Thyroid gland (tissue), 4 donors: ENCODE results near the gene GLRA1. TPM values are rescaled to one million over a fixed set of nuclear protein-coding genes. Genes with fewer than 3 reads are reported as not detected.

Source experiments
- DNase-seq, 2 donors: peaks; one replicate each; pipeline ENCODE4 v3.0.0-alpha.2; 2019
- H3K27ac ChIP-seq, 3 donors: fragments of 200-600 bp; sonication (generic); 1 replicate in 2 of 3; 2 replicates in 1 of 3; pipeline ENCODE4 v1.5.1; 2016 to 2019; ENCODE audit warnings: mild to moderate bottlenecking in 1 of 3, moderate library complexity in 1 of 3
- H3K27me3 ChIP-seq: fragments of 200-600 bp; sonication (generic); one replicate; pipeline ENCODE4 v1.5.1; 2019
- H3K36me3 ChIP-seq, 2 donors: fragments of 200-600 bp; sonication (generic); one replicate each; pipeline ENCODE4 v1.5.1; 2016 to 2019
- H3K4me1 ChIP-seq, 2 donors: fragments of 200-600 bp; sonication (generic); one replicate each; pipeline ENCODE4 v1.5.1; 2017 to 2019
- H3K4me3 ChIP-seq, 3 donors: fragments of 200-600 bp; sonication (generic); replicated peaks in 1 of 3; 1 replicate in 2 of 3; 2 replicates in 1 of 3; pipeline ENCODE4 v1.5.1; 2016; ENCODE audit warnings: mild to moderate bottlenecking in 1 of 3
- H3K9me3 ChIP-seq: fragments of 200-600 bp; sonication (generic); one replicate; pipeline ENCODE4 v1.5.1; 2017
- POLR2A ChIP-seq, 2 donors: fragments of 450-650 bp; IDR thresholded peaks; one replicate each; pipeline ENCODE4 v1.6.1; 2017; ENCODE audit warnings: antibody characterized with exemption in 2 of 2, mild to moderate bottlenecking in 2 of 2, moderate library complexity in 1 of 2
- WGBS, 2 donors: methylation state at CpG; one replicate each; pipeline ENCODE4 v1.1.5; 2017; 5-methylcytosine and 5-hydroxymethylcytosine counted together
- intact Hi-C: fragments of 100-400 bp; cut with DNase I; formaldehyde crosslinking; loops from one replicate; pipeline ENCODE4 v1.15.1; 2023
- total RNA-seq, 4 donors: library from RNA; depleted of rRNA; stranded (reverse); fragments of >200 nt; gene quantifications; one replicate each; pipeline ENCODE4 v1.2.3, GENCODE V29; 2016
- TF ChIP-seq, protein P1 (sequence below), 6 experiments: fragments of 200-600 bp in 3 of 6; fragments of 450-650 bp in 3 of 6; sonication (generic) in 3 of 6; IDR thresholded peaks; one replicate each; pipeline ENCODE4 v1.5.1; 2016 to 2019; ENCODE audit warnings: antibody characterized with exemption in 6 of 6, mild to moderate bottlenecking in 2 of 6, inconsistent platforms in 1 of 6, moderate library complexity in 1 of 6

The GLRA1 gene
- total RNA-seq, 4 donors from 2014 or later, result not detected

DNA sequence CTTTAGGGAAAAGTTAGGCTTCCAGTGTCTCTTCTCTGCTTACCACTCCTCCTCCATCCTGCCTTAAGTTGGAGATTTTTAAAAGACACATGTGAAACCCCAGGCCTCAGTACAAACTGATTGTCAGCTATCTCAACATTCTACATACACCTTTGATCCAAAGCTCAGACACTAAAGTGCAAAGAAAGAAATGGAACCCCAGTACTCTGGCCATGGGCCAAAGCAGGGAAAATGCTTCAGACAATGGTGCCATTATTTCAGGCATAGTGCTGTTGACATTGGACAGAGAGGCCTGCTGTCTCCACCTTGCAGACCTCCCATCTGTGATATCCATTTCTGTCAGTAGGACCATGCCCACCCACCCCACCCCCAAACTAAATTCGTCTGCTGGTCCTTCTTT lies 103.7 kb downstream of the GLRA1 start:
- Histone ChIP-seq H3K27me3 (no peaks in the 10 kb centered on the region), H3K4me3 (no peak overlapping the region), H3K27ac (no peak overlapping the region), H3K4me1 (no peaks in the 10 kb centered on the region), H3K36me3 (no peaks in the 10 kb centered on the region), H3K9me3 (no peaks in the 10 kb centered on the region)
- no peak for TF ChIP-seq POLR2A (IDR thresholded peaks at IDR 0.05)
- TF ChIP-seq, protein P1, sequence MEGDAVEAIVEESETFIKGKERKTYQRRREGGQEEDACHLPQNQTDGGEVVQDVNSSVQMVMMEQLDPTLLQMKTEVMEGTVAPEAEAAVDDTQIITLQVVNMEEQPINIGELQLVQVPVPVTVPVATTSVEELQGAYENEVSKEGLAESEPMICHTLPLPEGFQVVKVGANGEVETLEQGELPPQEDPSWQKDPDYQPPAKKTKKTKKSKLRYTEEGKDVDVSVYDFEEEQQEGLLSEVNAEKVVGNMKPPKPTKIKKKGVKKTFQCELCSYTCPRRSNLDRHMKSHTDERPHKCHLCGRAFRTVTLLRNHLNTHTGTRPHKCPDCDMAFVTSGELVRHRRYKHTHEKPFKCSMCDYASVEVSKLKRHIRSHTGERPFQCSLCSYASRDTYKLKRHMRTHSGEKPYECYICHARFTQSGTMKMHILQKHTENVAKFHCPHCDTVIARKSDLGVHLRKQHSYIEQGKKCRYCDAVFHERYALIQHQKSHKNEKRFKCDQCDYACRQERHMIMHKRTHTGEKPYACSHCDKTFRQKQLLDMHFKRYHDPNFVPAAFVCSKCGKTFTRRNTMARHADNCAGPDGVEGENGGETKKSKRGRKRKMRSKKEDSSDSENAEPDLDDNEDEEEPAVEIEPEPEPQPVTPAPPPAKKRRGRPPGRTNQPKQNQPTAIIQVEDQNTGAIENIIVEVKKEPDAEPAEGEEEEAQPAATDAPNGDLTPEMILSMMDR (IDR thresholded peaks at IDR 0.05), result no peak
- 60 to 79% methylated on average over 1 of the region's 1 CpG for WGBS, 2 donors
- intact Hi-C loops, result no loop called here
- DNase-seq, result no peak

DNA sequence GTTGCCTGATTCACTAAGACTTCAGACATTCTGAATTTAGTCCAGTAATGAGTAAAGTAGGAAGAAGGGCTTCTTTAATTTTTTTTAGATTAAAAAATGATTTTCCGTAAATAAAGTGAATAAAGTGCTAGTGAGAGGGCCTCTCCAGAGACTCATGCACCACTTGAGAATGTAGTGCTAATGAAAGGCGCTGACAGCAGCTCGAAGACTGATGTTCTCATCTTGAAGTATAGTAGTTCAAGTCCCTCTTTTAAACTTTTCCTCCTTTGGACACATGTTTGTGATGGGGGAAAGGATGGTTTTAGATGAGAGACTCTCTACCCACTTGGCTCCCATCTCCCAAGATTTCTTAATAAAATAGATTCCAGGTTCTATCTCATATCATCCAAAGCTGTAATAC lies 104.4 kb downstream of the GLRA1 start:
- Histone ChIP-seq H3K9me3 (no peaks in the 10 kb centered on the region), H3K36me3 (no peaks in the 10 kb centered on the region), H3K4me3 (no peak overlapping the region), H3K27me3 (no peaks in the 10 kb centered on the region), H3K4me1 (peaks cover 5 to 6% of the 10 kb centered on the region in 2 donors), H3K27ac (no peak overlapping the region)
- intact Hi-C loops, result no loop called here
- WGBS, 2 donors, result 70 to 72% methylated on average over 3 of the region's 3 CpGs
- DNase-seq, result no peak
- TF ChIP-seq POLR2A (IDR thresholded peaks at IDR 0.05), result no peak
- TF ChIP-seq, protein P1 (IDR thresholded peaks at IDR 0.05), result no peak

DNA sequence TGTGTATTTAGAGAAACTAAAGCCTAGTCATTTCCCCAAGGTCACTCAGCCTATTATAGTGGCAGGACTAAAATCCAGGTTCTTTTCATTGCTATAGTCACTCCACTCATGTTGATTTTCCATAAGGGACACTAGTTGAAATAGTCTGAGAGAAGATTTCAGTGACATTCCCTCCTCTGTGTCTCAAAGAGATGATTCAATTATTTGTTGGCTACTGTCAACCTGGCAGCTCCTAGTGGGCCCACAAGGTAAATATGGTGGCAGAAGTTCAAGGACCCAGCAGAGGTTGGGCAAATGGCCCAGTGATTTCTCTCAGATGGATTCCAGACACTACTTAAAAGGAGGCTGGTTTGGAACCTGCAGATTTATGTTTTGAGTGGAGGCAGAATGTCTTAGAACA lies 104.8 kb downstream of the GLRA1 start:
- no peak for DNase-seq
- Histone ChIP-seq H3K27ac (no peak overlapping the region), H3K9me3 (no peaks in the 10 kb centered on the region), H3K4me3 (no peak overlapping the region), H3K27me3 (no peaks in the 10 kb centered on the region), H3K4me1 (peaks cover 9 to 10% of the 10 kb centered on the region in 2 donors), H3K36me3 (no peaks in the 10 kb centered on the region)
- TF ChIP-seq, protein P1 (IDR thresholded peaks at IDR 0.05), result no peak
- no peak for TF ChIP-seq POLR2A (IDR thresholded peaks at IDR 0.05)
- intact Hi-C loops, result no loop called here

DNA sequence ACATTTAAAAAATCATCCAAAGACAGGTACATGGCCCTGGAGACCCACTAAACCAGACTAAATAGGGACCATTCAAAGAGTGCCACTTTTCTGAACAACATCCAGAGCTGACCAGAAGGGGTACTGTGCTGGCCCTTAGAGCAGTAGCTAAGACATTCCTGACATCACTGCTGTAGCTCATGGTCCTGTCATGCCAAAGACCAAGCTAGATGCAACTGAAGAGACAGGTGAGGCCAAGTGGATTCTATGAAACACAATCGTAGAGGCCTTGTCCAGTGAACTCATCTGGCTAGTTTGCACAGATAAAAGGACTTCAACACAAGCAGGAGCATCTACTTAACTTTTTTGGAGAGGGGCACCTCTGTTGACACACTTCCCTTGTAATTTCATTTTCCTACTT lies 109.6 kb downstream of the GLRA1 start:
- Histone ChIP-seq H3K4me3 (no peak overlapping the region), H3K27ac (no peak overlapping the region), H3K27me3 (no peaks in the 10 kb centered on the region), H3K36me3 (no peaks in the 10 kb centered on the region), H3K4me1 (peaks cover 9 to 11% of the 10 kb centered on the region in 2 donors), H3K9me3 (no peaks in the 10 kb centered on the region)
- DNase-seq, result no peak
- WGBS, 2 donors, result 48 to 67% methylated on average over 1 of the region's 1 CpG
- intact Hi-C loops, result no loop called here
- no peak for TF ChIP-seq POLR2A (IDR thresholded peaks at IDR 0.05)
- TF ChIP-seq, protein P1 (IDR thresholded peaks at IDR 0.05), result no peak

DNA sequence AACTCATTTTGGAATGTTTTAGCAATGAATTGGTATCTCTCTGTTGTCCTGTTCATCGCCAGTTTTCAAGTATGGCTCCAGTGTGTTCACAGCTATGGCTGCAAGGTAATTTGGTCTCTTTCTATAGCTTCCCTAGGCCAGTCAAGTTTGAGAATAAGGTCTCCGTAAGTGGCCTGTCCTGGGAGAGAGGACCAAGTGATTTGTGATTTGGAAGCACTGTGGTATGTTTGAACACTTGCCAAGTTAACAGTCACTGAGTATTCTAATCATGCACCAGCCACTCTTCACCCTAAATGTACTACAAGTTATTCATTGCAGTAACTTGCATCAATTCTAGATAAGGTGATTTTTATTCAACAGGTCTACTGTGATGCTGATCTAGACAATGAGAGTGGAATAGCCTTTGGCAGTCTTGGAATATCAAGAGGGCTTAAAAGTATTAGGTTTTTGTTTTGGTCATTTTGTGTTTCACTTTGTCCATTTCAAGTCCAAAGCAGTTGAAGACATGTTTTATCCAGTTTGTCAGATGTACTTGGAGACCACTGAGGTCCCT lies 111.8 kb downstream of the GLRA1 start:
- H3K27me3 ChIP-seq, result no peaks in the 10 kb centered on the region
- intact Hi-C loops, result no loop called here
- H3K27ac ChIP-seq, result no peak overlapping the region
- 83 to 84% methylated on average over 2 of the region's 2 CpGs for WGBS, 2 donors
- no peaks in the 10 kb centered on the region for H3K9me3 ChIP-seq
- H3K36me3 ChIP-seq, result no peaks in the 10 kb centered on the region
- TF ChIP-seq, protein P1 (IDR thresholded peaks at IDR 0.05), result no peak
- TF ChIP-seq POLR2A (IDR thresholded peaks at IDR 0.05), result no peak
- no peak overlapping the region for H3K4me3 ChIP-seq
- DNase-seq, result no peak
- H3K4me1 ChIP-seq, result peaks cover 16% of the 10 kb centered on the region in 2 donors
